ENCODE measurements around the gene ANKRD27.

Gene ANKRD27

DNA sequence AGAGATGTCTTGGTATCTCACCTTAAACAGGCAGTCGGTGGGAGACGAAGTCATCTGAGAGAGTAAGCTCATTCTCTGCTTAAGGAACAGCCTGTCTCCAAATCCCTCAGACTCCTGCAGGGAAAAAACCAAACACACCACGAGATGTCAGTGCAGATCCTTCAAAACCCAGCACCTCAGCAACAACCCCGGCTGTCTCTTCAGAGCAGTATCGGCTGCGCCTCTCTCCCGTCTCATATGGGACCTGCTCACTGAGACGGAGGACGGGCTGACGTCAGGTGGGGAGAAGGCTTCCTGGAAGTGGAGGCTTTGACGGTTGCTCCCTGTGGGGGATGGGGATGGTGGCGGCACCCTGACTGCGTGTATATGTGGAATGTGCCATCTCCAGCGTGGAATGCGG lies 43.6 kb downstream of the ANKRD27 start:
- ATAC-seq (replicated peaks): no peak
- no peaks in the 10 kb centered on the region for H3K9me3 Mint-ChIP-seq
- H3K27me3 Mint-ChIP-seq: no peaks in the 10 kb centered on the region
- H3K4me1 Mint-ChIP-seq (ENCODE audit: low read depth in 2 of 2): peaks cover 0 to 3% of the 10 kb centered on the region in 2 donors
- DNase-seq: no peak
- peaks cover 38% of the 10 kb centered on the region for H3K36me3 Mint-ChIP-seq (ENCODE audit: insufficient read depth)
- H3K27ac Mint-ChIP-seq: no peak overlapping the region
- H3K4me3 Mint-ChIP-seq: no peak overlapping the region

DNA sequence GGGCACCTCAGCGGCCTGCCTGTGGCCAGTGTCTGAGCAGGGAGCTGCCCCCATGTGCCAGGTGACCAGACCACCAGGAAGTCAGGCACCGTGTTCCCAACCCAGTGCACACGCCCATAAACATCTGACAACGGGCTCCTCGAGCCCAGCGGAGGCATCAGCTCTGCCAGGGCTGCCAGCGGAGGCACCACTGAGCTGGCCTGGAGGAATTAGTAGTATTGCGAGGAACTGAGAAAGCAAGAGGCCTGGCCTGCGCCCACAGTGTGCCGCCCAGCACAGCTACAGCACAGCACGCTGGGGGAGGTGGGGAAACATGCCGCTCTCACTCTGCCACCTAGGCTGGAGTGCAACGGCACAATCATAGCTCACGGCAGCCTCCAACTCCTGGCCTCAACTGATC lies 44.6 kb downstream of the ANKRD27 start:
- Mint-ChIP-seq H3K4me3 (no peak overlapping the region), H3K27me3 (no peaks in the 10 kb centered on the region), H3K4me1 (ENCODE audit: low read depth in 2 of 2) (peaks cover 0 to under 1% of the 10 kb centered on the region in 2 donors), H3K36me3 (ENCODE audit: insufficient read depth) (peaks cover 41% of the 10 kb centered on the region), H3K9me3 (no peaks in the 10 kb centered on the region), H3K27ac (no peak overlapping the region)
- no peak for ATAC-seq (replicated peaks)
- no peak for DNase-seq

DNA sequence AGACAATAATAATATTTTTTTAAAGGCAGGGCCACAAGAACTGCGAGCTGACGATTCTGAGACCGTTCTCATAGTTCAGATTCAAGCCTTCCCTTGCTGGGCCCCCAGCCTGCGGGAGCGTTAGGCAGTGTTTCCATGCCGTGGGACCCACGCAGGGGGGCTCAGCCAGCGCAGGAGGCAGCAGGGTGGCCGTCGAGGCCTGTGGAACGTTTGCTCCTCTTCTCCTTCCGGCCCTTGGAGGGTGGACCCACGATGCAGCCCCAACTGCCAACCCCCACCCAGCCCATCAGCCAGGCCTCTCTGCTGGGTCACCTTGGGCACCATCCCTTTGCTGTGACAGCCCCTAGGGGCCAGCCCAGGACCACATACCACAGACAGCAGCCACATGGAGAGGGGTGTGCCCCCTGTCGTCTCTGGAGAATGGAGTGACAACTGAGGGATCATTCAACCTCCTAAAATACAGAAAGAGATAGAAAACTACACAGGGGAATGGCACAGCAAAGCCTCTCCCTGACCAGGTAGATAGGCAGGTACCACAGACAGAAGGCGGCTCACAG lies 47.2 kb downstream of the ANKRD27 start:
- no peak for ATAC-seq (replicated peaks)
- Mint-ChIP-seq H3K27me3 (no peaks in the 10 kb centered on the region), H3K9me3 (no peaks in the 10 kb centered on the region), H3K36me3 (ENCODE audit: insufficient read depth) (peaks cover 48% of the 10 kb centered on the region), H3K4me1 (ENCODE audit: low read depth in 2 of 2) (no peaks in the 10 kb centered on the region), H3K27ac (no peak overlapping the region), H3K4me3 (no peak overlapping the region)
- no peak for DNase-seq

DNA sequence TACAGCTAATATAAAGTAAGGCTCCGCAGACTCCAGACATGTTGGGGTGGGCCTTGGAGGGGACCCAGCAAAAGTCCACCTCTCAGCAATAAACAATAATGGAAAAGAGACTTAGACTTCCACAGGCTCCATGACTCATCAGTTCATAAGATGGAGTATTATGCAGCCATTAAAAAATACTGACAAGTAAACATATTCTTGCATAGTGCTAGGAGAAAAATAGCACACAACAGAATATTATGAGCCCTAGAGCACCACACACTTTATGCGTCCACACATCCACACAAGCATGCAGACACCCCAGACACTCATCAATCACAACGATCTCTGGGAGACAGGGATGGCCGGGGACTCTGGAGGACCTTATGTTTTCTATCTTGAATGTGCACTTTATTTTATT lies 48.0 kb downstream of the ANKRD27 start:
- Mint-ChIP-seq H3K9me3 (no peaks in the 10 kb centered on the region), H3K36me3 (ENCODE audit: insufficient read depth) (peaks cover 56% of the 10 kb centered on the region), H3K27me3 (no peaks in the 10 kb centered on the region), H3K4me3 (no peak overlapping the region), H3K4me1 (ENCODE audit: low read depth in 2 of 2) (no peaks in the 10 kb centered on the region), H3K27ac (no peak overlapping the region)
- ATAC-seq (replicated peaks) (no peak), DNase-seq (no peak)

DNA sequence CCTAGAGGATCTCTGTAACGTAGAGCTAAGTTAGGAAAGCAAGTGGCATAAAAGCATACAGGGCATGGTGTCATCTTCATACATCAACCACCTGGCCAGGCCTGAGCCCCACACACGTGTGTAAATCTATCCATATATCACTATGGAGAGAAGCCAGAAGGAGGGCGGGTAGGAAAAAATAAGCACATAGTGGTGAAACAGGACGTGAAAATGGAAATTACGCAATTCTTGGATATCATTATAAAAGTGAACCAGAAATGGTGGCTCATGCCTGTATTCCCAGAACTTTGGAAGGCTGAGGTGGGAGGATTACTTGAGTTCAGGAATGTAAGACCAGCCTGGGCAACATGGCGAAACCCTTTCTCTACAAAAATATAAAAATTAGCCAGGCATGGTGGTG lies 50.6 kb downstream of the ANKRD27 start:
- Mint-ChIP-seq H3K9me3 (no peaks in the 10 kb centered on the region), H3K27me3 (no peaks in the 10 kb centered on the region), H3K4me3 (no peak overlapping the region), H3K36me3 (ENCODE audit: insufficient read depth) (peaks cover 62% of the 10 kb centered on the region), H3K27ac (peak overlapping the region in 1 of 2 donors; percentile 3), H3K4me1 (ENCODE audit: low read depth in 2 of 2) (no peaks in the 10 kb centered on the region)
- DNase-seq (no peak), ATAC-seq (replicated peaks) (no peak)

DNA sequence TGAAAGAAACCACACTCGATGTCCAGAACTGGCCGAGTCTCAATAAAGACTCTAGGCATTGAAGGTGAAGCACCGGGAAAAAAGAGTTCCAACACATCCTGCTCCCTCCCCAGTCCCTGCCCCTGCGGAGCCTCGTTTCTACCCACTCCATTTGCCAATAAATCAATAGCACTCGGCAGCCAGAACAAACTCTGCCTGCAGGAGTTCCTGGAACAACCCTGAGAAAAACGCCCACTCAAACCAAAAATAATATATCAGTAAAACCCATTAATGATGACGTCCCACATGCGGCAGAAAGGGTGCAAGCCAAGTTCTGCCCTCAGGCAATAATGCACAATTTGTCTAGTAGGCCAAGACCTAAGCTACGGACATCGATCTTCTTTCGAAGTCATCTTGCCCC lies 53.0 kb downstream of the ANKRD27 start:
- H3K4me3 Mint-ChIP-seq: no peak overlapping the region
- DNase-seq (no peak), ATAC-seq (replicated peaks) (no peak)
- no peaks in the 10 kb centered on the region for H3K27me3 Mint-ChIP-seq
- H3K4me1 Mint-ChIP-seq (ENCODE audit: low read depth in 2 of 2): no peaks in the 10 kb centered on the region
- H3K9me3 Mint-ChIP-seq: no peaks in the 10 kb centered on the region
- no peak overlapping the region for H3K27ac Mint-ChIP-seq
- peaks cover 73% of the 10 kb centered on the region for H3K36me3 Mint-ChIP-seq (ENCODE audit: insufficient read depth)

DNA sequence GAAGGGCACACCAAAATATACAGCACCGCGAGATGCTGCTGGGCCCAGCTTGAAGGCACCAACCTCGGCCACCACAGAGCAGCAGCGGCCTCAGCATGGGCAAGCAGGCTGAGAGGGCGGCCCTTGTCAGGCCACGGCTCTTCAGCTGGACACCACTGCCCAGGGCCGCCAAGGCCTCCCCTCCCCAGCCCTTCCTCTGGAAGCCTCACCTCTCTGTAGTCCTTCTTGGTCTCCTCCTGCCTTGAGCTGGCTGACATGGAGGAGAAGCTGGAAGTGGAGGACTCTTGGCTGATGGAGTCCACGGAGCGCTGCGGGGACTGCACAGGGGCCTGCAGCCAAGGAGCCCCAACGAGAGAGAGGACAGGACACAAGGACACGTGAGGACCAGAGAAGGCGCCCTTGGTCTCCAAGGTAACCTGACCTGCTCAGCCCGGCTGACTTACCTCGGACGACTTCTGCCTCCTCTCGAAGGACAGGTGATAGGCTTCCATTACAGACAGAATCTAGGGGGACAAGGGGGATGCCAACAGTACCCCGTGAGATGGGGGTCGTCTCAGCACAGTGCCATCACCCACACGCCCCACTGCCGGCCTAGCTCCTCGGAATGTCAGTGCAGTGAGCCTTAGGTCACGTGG lies 55.8 kb downstream of the ANKRD27 start:
- H3K27ac Mint-ChIP-seq: no peak overlapping the region
- H3K9me3 Mint-ChIP-seq: no peaks in the 10 kb centered on the region
- peaks cover 82% of the 10 kb centered on the region for H3K36me3 Mint-ChIP-seq (ENCODE audit: insufficient read depth)
- DNase-seq (no peak), ATAC-seq (replicated peaks) (no peak)
- no peaks in the 10 kb centered on the region for H3K27me3 Mint-ChIP-seq
- H3K4me1 Mint-ChIP-seq (ENCODE audit: low read depth in 2 of 2): no peaks in the 10 kb centered on the region
- no peak overlapping the region for H3K4me3 Mint-ChIP-seq

DNA sequence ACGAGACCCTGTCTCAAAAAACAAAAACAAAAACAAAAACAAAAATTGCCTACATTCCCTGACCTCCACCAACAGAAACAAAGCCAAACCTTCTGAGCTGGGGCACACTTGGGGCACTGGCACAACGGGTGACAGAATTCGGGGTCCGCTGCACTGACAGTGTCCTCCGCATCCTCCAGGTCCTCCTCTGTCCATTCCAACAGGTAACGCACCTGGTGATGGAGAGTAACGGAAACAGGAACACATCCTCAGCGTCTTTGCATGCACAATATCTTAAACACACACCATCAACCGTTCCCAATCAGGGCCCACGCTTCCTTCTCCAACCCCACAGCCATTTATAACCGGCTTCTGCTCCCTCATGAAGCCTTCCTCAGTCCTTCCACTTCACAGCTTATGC lies 59.4 kb downstream of the ANKRD27 start:
- no peaks in the 10 kb centered on the region for H3K9me3 Mint-ChIP-seq
- no peaks in the 10 kb centered on the region for H3K27me3 Mint-ChIP-seq
- H3K4me1 Mint-ChIP-seq (ENCODE audit: low read depth in 2 of 2): no peaks in the 10 kb centered on the region
- no peak overlapping the region for H3K27ac Mint-ChIP-seq
- H3K4me3 Mint-ChIP-seq: no peak overlapping the region
- ATAC-seq (replicated peaks) (no peak), DNase-seq (no peak)
- peaks cover 69% of the 10 kb centered on the region for H3K36me3 Mint-ChIP-seq (ENCODE audit: insufficient read depth)

DNA sequence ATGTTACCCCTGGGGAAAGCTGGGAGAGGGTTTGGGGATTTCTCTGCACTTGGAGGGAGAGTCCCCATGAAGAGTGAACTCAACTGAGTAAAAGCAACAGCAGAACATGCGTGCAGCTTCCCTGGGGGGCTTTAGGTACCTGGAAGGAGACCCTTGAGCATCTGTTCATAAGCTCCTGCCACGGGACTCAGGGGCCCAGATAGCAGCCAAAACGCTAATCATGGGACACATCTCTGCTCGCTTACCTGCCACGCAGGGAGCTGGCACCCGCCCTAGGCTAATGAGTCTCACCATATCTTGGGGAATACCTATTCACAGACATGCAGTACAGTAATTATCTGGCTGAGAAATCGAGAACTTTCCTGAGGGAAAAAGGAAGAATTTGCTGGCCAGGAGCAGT lies 60.1 kb downstream of the ANKRD27 start:
- Mint-ChIP-seq H3K4me1 (ENCODE audit: low read depth in 2 of 2) (no peaks in the 10 kb centered on the region), H3K4me3 (no peak overlapping the region), H3K27ac (no peak overlapping the region)

DNA sequence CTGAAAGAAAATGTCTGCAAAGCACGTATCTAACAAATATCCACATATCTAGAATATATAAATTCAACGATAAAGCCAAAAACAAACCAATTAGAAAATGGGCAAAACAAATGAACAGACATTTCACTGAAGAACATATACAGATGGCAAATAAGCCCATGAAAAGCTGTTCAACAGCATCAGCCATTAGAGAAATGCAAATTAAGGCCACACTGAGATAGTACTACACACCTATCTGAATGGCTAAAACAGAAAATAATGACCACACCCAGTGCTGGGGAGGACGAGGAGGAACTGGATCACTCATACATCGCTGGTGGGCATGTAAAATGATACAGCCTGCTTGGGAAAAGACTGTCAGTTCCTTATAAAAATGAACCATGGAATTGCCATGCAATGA lies 62.0 kb downstream of the ANKRD27 start:
- H3K4me3 Mint-ChIP-seq: no peak overlapping the region
- H3K36me3 Mint-ChIP-seq (ENCODE audit: insufficient read depth): peaks cover 46% of the 10 kb centered on the region
- DNase-seq: no peak
- ATAC-seq (replicated peaks): no peak
- no peaks in the 10 kb centered on the region for H3K9me3 Mint-ChIP-seq
- H3K27ac Mint-ChIP-seq: peak overlapping the region in 1 of 2 donors; percentile 54
- H3K27me3 Mint-ChIP-seq: no peaks in the 10 kb centered on the region
- no peaks in the 10 kb centered on the region for H3K4me1 Mint-ChIP-seq (ENCODE audit: low read depth in 2 of 2)

More for the DNA sequence above, 60.1 kb downstream of the ANKRD27 start:
- Mint-ChIP-seq H3K9me3 (no peaks in the 10 kb centered on the region), H3K36me3 (ENCODE audit: insufficient read depth) (peaks cover 62% of the 10 kb centered on the region), H3K27me3 (no peaks in the 10 kb centered on the region)
- no peak for DNase-seq
- no peak for ATAC-seq (replicated peaks)

DNA sequence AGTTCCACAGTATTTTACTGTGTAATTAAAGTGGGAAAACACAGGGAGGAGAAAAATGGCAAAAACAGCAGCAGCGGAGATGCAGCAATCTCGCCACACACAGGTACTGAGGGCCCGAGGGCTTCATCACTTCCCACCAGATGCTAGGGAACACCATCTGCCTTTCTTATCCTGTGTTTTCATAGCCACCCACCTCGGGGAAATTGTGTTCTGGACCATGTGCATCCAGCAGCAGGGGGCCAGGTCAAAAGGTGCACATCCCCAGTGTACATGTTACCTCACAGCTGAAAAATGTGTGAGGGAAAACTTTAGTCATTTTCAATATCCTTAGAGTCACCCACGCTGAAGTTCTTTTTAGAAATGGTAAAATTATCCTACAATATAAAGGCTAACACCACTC lies 63.8 kb downstream of the ANKRD27 start:
- H3K4me1 Mint-ChIP-seq (ENCODE audit: low read depth in 2 of 2): no peaks in the 10 kb centered on the region
- ATAC-seq (replicated peaks) (no peak), DNase-seq (no peak)
- H3K36me3 Mint-ChIP-seq (ENCODE audit: insufficient read depth): peaks cover 52% of the 10 kb centered on the region
- H3K27ac Mint-ChIP-seq: no peak overlapping the region
- no peaks in the 10 kb centered on the region for H3K9me3 Mint-ChIP-seq
- no peaks in the 10 kb centered on the region for H3K27me3 Mint-ChIP-seq
- H3K4me3 Mint-ChIP-seq: no peak overlapping the region

DNA sequence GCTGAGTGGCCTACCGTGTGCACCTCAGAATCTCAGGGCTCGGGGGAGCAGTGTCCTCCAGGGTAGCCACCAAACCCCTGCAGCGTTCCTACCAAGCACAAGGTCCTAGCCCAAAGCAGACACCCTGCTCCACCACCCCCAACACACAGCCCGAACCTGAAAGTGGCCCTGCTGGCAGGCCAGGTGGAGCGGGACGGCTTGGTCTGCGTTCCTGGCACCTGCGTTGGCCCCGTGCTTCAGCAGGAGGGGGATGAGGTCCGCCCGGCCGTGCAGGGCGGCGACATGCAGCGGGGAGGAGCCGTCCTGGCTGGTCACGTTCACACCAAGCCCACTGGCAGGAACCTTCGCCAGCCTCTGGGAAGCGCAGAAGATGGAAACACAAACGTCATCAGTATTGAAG lies 67.5 kb downstream of the ANKRD27 start:
- Mint-ChIP-seq H3K36me3 (ENCODE audit: insufficient read depth) (peaks cover 49% of the 10 kb centered on the region), H3K9me3 (no peaks in the 10 kb centered on the region), H3K4me3 (no peak overlapping the region), H3K4me1 (ENCODE audit: low read depth in 2 of 2) (no peaks in the 10 kb centered on the region), H3K27me3 (no peaks in the 10 kb centered on the region), H3K27ac (no peak overlapping the region)
- no peak for ATAC-seq (replicated peaks)
- no peak for DNase-seq

DNA sequence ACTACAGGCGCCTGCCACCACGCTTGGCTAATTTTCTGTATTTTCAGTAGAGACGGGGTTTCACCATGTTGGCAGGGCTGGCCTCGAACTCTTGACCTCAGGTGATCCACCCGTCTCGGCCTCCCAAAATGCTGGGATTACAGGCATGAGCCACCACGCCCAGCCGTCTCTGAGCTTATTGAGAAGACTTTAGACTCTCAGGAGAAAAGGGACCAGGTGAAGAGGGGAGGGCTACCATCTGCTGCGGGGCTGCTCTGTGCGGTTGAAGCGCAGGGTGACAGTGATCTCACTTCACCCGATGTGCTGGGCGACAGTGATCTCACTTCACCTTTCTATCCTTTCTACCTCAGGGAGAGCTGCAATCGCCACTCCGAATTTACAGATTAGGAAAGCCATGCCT lies 68.7 kb downstream of the ANKRD27 start:
- Mint-ChIP-seq H3K36me3 (ENCODE audit: insufficient read depth) (peaks cover 55% of the 10 kb centered on the region), H3K27me3 (no peaks in the 10 kb centered on the region)
- ATAC-seq (replicated peaks): no peak

DNA sequence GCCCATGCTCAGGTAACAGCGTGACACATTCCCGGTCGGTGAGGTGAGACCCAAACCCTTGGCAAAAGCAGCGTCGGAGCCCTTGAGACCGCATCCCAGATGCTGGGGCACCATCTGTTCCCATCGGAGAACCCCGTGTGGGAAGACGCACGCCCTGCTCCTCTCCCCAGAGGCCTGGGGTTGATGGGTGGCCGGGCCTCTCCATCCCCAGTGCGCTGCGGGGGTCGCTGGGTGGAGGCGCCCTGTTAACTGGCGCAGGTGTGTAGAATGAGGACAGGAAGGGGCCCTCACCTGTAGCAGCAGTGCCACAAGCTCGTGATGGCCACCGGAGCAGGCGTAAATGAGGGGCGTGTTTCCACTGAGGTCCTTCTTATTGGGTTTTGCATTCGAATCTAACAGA lies 69.4 kb downstream of the ANKRD27 start:
- Mint-ChIP-seq H3K4me3 (no peak overlapping the region), H3K27ac (no peak overlapping the region), H3K27me3 (no peaks in the 10 kb centered on the region), H3K9me3 (no peaks in the 10 kb centered on the region), H3K36me3 (ENCODE audit: insufficient read depth) (peaks cover 63% of the 10 kb centered on the region), H3K4me1 (ENCODE audit: low read depth in 2 of 2) (no peaks in the 10 kb centered on the region)
- DNase-seq (no peak), ATAC-seq (replicated peaks) (no peak)

More for the DNA sequence above, 68.7 kb downstream of the ANKRD27 start:
- Mint-ChIP-seq H3K4me3 (no peak overlapping the region), H3K4me1 (ENCODE audit: low read depth in 2 of 2) (no peaks in the 10 kb centered on the region), H3K27ac (no peak overlapping the region), H3K9me3 (no peaks in the 10 kb centered on the region)
- DNase-seq: no peak

Data from effector memory CD8-positive, alpha-beta T cell (primary cell).